HG02642 (cell line): ENCODE measurements around the gene UBE2L6.

Source experiments
- ATAC-seq: cut with Tn5 transposase; IDR thresholded peaks from one replicate; pipeline ENCODE4 v1.9.1; 2021; ENCODE audit warnings: mild to moderate bottlenecking; ENCODE audit not compliant: unreplicated experiment, poor library complexity

UBE2L6 gene

GRCh38 chr11:57568330-57568766, 876 bp upstream of the UBE2L6 start:
- ATAC-seq = no peak

GRCh38 chr11:57566905-57567514, 462 bp downstream of the UBE2L6 start:
- ATAC-seq = peak; percentile 3

GRCh38 chr11:57566005-57566904, 1.2 kb downstream of the UBE2L6 start:
- ATAC-seq = peak; percentile 63

- no peak for ATAC-seq
These were observed 4.9 kb downstream of the UBE2L6 start for GRCh38 chr11:57562596-57562995.

GRCh38 chr11:57560146-57560545, 7.3 kb downstream of the UBE2L6 start:
- no peak for ATAC-seq

GRCh38 chr11:57556041-57556440, 11.4 kb downstream of the UBE2L6 start:
- ATAC-seq = no peak

- ATAC-seq = no peak
These were observed 12.1 kb downstream of the UBE2L6 start for GRCh38 chr11:57555393-57555792.

GRCh38 chr11:57552479-57552878, 15.0 kb downstream of the UBE2L6 start:
- no peak for ATAC-seq

GRCh38 chr11:57551941-57552340, 15.5 kb downstream of the UBE2L6 start:
- no peak for ATAC-seq

- no peak for ATAC-seq
These were observed 17.5 kb downstream of the UBE2L6 start for GRCh38 chr11:57549983-57550382.

GRCh38 chr11:57547854-57548377, 19.6 kb downstream of the UBE2L6 start:
- peak; percentile 83 for ATAC-seq

GRCh38 chr11:57546869-57547475, 20.5 kb downstream of the UBE2L6 start:
- ATAC-seq = peak; percentile 66

GRCh38 chr11:57546451-57546850, 21.0 kb downstream of the UBE2L6 start:
- ATAC-seq = no peak

GRCh38 chr11:57545883-57546282, 21.6 kb downstream of the UBE2L6 start:
- ATAC-seq = no peak

GRCh38 chr11:57544566-57544965, 22.9 kb downstream of the UBE2L6 start:
- no peak for ATAC-seq

- ATAC-seq = no peak
These were observed 23.9 kb downstream of the UBE2L6 start for GRCh38 chr11:57543593-57543992.

- ATAC-seq = no peak
These were observed 24.9 kb downstream of the UBE2L6 start for GRCh38 chr11:57542582-57542981.

GRCh38 chr11:57541169-57541568, 26.3 kb downstream of the UBE2L6 start:
- ATAC-seq = no peak

- no peak for ATAC-seq
These were observed 28.1 kb downstream of the UBE2L6 start for GRCh38 chr11:57539342-57539741.

GRCh38 chr11:57536947-57537619, 30.4 kb downstream of the UBE2L6 start, which contains the start of gene SMTNL1:
Gene SMTNL1, plus strand, starts transcription at chr11:57537595. Its CDS starts 5,048 bp downstream, at chr11:57542643.
- no peak for ATAC-seq
